Measurements from ENCODE around the gene FAM53B.

GRCh38 chr10:124629415-124629814 lies 114.8 kb downstream of the FAM53B start:
- TF ChIP-seq EZH2 (IDR thresholded peaks at IDR 0.05; ENCODE audit: insufficient read depth, poor library complexity, severe bottlenecking): no peak
- no peak for TF ChIP-seq EZH2phosphoT487 (IDR thresholded peaks at IDR 0.05; ENCODE audit: insufficient read depth, low read depth)
